Measurements from ENCODE around the gene SIAH3. TPM values are rescaled to one million over a fixed set of nuclear protein-coding genes. Genes with fewer than 3 reads are reported as not detected.

SIAH3 gene
- polyA plus RNA-seq, 1 donor (not counting 4 experiments of a cell fraction or from before 2014, with no cell fraction given) = 0.12 TPM

GRCh38 chr13:45750566-45750965 is 101.0 kb downstream of the SIAH3 start:
- FAIRE-seq (no peak), DNase-seq (ENCODE audit: low read depth, low spot score) (no peak)
- no peak for TF ChIP-seq EZH2 (IDR thresholded peaks at IDR 0.05; ENCODE audit: low read length)
- TF ChIP-seq CTCF (optimal IDR thresholded peaks at IDR 0.05 in 1 of 3, IDR thresholded peaks at IDR 0.05 in 1 of 3, conservative IDR thresholded peaks at IDR 0.05 in 1 of 3; ENCODE audit: extremely low read depth in 1 of 3, insufficient read depth in 2 of 3, low read length in 3 of 3) = no peak
- H3K27ac ChIP-seq (ENCODE audit: control insufficient read depth, insufficient read depth, low read length) = no peak overlapping the region
- peaks cover 8% of the 10 kb centered on the region for H3K27me3 ChIP-seq (ENCODE audit: control insufficient read depth, extremely low read depth, insufficient read depth, low read length)
- no peaks in the 10 kb centered on the region for H3K9me3 ChIP-seq (ENCODE audit: control insufficient read depth, low read depth, low read length)
- no peak overlapping the region for H2AFZ ChIP-seq (ENCODE audit: control insufficient read depth, low read length)
- H3K36me3 ChIP-seq (ENCODE audit: control insufficient read depth in 2 of 2, extremely low read depth in 1 of 2, insufficient read depth in 2 of 2, low read length in 2 of 2) = no peaks in the 10 kb centered on the region
- H3K9ac ChIP-seq (ENCODE audit: control insufficient read depth, extremely low read depth, insufficient read depth, low read length) = no peak overlapping the region
- H3K9me1 ChIP-seq (ENCODE audit: control insufficient read depth, extremely low read depth, insufficient read depth, low read length) = no peaks in the 10 kb centered on the region
- no peak overlapping the region for H3K4me3 ChIP-seq (ENCODE audit: control insufficient read depth in 2 of 3, extremely low read depth in 1 of 3, insufficient read depth in 2 of 3, low read depth in 1 of 3, low read length in 3 of 3)
- dilution Hi-C loops (cut with MboI; ENCODE audit: extremely low pct_ligation_motif_present, low sequenced_read_pairs) = no loop called here
- H3K4me2 ChIP-seq (ENCODE audit: control insufficient read depth, extremely low read depth, insufficient read depth, low read depth, low read length) = no peak overlapping the region
- no peaks in the 10 kb centered on the region for H3K79me2 ChIP-seq (ENCODE audit: control insufficient read depth, insufficient read depth, low read length)
- no peaks in the 10 kb centered on the region for H4K20me1 ChIP-seq (ENCODE audit: control insufficient read depth, extremely low read depth, insufficient read depth, low read length)
- no peaks in the 10 kb centered on the region for H3K4me1 ChIP-seq (ENCODE audit: control insufficient read depth, extremely low read depth, insufficient read depth, low read length)

GRCh38 chr13:45748941-45749759 is 102.4 kb downstream of the SIAH3 start:
- no peak for DNase-seq (ENCODE audit: low read depth, low spot score)
- Histone ChIP-seq H3K79me2 (ENCODE audit: control insufficient read depth, insufficient read depth, low read length) (no peaks in the 10 kb centered on the region), H3K4me3 (ENCODE audit: control insufficient read depth in 2 of 3, extremely low read depth in 1 of 3, insufficient read depth in 2 of 3, low read depth in 1 of 3, low read length in 3 of 3) (no peak overlapping the region), H3K9me3 (ENCODE audit: control insufficient read depth, low read depth, low read length) (no peaks in the 10 kb centered on the region), H3K4me2 (ENCODE audit: control insufficient read depth, extremely low read depth, insufficient read depth, low read depth, low read length) (no peak overlapping the region), H3K9me1 (ENCODE audit: control insufficient read depth, extremely low read depth, insufficient read depth, low read length) (no peaks in the 10 kb centered on the region), H3K4me1 (ENCODE audit: control insufficient read depth, extremely low read depth, insufficient read depth, low read length) (no peaks in the 10 kb centered on the region), H3K36me3 (ENCODE audit: control insufficient read depth in 2 of 2, extremely low read depth in 1 of 2, insufficient read depth in 2 of 2, low read length in 2 of 2) (no peaks in the 10 kb centered on the region), H3K27me3 (ENCODE audit: control insufficient read depth, extremely low read depth, insufficient read depth, low read length) (peaks cover 8% of the 10 kb centered on the region), H2AFZ (ENCODE audit: control insufficient read depth, low read length) (no peak overlapping the region), H3K27ac (ENCODE audit: control insufficient read depth, insufficient read depth, low read length) (no peak overlapping the region), H3K9ac (ENCODE audit: control insufficient read depth, extremely low read depth, insufficient read depth, low read length) (no peak overlapping the region), H4K20me1 (ENCODE audit: control insufficient read depth, extremely low read depth, insufficient read depth, low read length) (no peaks in the 10 kb centered on the region)
- dilution Hi-C loops (cut with MboI; ENCODE audit: extremely low pct_ligation_motif_present, low sequenced_read_pairs) = no loop called here
- no peak for FAIRE-seq
- TF ChIP-seq CTCF (optimal IDR thresholded peaks at IDR 0.05 in 1 of 3, IDR thresholded peaks at IDR 0.05 in 1 of 3, conservative IDR thresholded peaks at IDR 0.05 in 1 of 3; ENCODE audit: extremely low read depth in 1 of 3, insufficient read depth in 2 of 3, low read length in 3 of 3) (no peak), EZH2 (IDR thresholded peaks at IDR 0.05; ENCODE audit: low read length) (no peak)
